GM12801 (cell line): ENCODE data around the gene FITM2.

Source experiments
- CTCF ChIP-seq: IDR thresholded peaks from one replicate; pipeline ENCODE4 v1.5.1; 2011; ENCODE audit warnings: control low read depth; ENCODE audit not compliant: insufficient read length; ENCODE audit errors: extremely low read depth

Gene FITM2

GRCh38 chr20:44326391-44327159 lies 15.6 kb upstream of the FITM2 start:
- TF ChIP-seq CTCF, result no peak

GRCh38 chr20:44324343-44324742 lies 13.3 kb upstream of the FITM2 start:
- TF ChIP-seq CTCF, result no peak

- no peak for TF ChIP-seq CTCF
Observed at GRCh38 chr20:44319839-44320422, 8.9 kb upstream of the FITM2 start.

- TF ChIP-seq CTCF, result no peak
Observed at GRCh38 chr20:44314870-44315269, 3.9 kb upstream of the FITM2 start.

- no peak for TF ChIP-seq CTCF
Observed at GRCh38 chr20:44309763-44310663, 989 bp downstream of the FITM2 start.

- TF ChIP-seq CTCF, result no peak
Observed at GRCh38 chr20:44306927-44307326, 4.1 kb downstream of the FITM2 start.

GRCh38 chr20:44304383-44304782 lies 6.6 kb downstream of the FITM2 start:
- TF ChIP-seq CTCF, result no peak
